NK-92 treated with Interleukin-12 subunit alpha and Interleukin-12 subunit beta, amount 100 ng/mL, for 24 hours (cell line): ENCODE results near the gene PODN.

Experiments
- DNase-seq: peaks from one replicate; lab custom pipeline; 2025; lab: John Stamatoyannopoulos, UW

Gene PODN

DNA sequence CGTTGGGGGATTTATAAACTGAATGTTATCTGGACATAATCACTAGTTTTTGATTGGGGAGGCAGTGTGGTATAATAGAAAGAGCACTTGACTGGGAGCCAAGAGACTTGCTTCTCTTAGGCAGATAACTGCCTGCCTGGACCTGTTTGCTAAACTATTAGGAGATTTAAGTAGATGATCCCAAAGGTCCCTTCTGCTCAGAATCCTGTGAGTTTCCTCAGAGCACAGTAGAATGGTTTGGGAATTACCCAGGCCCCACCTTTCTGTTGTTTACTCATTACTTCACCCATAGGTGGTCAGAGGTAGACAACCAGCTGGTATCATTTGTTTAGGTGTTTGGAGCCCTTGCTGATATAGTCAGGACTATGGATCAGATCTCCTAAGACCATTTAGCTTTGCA, 10.3 kb upstream of the PODN start:
- DNase-seq: no peak

DNA sequence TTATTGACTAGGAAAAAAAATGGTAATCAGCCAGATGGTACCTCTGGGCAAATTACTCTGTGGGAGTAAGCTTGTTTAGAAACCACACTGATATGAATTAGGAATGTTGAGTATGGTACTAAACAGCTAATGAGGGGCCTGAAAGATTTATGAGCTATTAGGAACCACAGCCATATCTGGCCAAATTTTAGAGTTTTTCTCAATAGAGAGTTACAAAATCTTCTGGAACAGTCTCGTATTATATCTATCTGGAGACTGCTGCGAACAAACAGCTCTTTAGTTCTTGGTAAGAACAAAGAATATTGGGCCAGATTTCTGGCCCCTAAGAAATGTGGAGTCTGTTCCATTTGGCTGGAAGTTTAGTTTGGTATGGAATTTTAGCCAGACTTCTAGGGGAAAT, 4.9 kb upstream of the PODN start:
- no peak for DNase-seq

DNA sequence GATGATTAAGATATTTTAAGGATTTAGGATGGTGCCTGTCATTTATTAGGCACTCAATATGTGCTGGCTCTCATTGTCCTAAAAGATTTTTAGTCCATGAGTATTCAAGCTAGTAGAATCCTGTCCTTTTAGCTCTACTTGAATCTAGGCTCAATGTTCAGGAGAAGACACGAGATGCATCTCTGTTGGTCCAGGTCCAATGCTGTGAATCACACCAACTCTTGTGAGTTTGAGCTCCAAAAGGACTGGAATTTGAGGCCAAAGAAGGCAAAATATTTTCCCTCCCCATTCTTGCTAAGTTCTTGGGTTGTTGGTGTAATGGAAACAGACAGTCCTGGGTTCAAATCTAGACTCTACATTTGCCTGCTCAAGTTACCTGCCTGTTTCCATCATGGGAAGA, 1.4 kb upstream of the PODN start:
- DNase-seq: no peak

DNA sequence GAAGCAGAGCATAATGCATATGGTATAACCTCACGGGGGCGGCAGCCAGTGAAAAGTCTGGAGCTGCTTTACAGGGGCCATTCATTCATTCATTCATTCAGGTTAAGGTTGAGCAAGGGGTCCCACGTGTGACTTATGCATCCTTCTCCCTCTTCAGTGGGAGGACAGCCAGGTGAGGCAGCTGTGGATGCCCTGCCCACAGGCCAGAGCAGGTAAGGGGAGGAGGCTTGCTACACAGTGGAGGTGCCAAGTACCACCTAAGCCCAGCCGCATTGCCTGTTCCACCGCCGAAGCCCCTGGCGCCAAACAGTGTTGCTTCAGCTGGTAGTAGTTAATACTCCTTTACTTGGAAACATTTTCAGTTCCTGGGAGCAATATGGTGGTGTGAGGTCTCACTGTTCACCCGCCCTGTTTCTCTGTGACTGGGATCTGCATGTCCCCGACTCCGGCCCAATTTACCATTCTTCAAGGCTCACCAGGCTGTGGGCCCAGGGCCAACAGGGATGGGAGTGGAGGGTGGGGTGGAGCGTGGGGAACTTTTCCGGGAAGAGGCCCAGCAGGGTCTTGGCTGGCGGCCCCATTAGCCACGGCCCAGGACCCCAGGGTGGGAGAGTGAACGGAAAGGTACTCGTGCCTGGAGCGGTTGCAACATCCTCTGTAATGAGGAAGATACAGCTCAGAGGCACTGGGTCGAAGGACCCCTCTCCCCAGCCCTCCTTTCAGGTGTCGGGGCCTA, 722 bp upstream of the PODN start:
- DNase-seq: no peak

DNA sequence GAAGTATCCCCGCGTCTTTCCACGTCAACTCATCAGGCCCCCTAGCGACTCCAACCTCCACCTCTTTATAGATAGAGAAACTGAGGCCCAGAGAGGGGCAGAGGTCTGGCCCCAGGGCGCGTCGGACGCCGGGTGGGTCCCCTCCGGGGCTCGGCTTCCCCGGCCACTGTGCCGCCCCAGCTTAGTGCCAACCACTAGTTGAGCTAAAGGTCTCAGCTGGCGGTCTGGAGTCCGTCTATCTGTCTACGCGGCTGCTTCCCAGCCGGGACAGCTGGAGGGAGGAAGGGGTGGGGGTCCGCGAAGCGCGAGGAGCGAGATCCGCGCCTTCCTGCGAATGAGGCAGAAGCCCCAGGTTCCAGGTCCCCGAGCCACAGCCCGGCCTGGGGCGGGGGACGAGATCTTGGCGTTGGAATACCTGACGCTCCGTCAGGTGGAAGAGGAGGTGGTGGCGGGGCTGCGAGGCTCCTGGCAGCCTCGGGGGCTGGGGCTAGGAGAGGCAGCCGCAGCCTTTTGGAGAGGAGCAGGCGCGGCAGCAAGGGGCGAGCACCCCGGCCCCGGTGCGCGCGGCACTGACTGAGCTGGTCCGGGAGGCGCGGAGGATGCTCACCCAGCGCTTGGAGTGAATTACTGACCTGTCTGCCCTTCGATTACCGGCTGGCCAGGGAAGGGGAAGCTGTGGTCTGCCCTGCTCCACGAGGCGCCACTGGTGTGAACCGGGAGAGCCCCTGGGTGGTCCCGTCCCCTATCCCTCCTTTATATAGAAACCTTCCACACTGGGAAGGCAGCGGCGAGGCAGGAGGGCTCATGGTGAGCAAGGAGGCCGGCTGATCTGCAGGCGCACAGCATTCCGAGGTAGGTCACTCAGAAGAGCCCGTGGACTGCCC, 937 bp downstream of the PODN start:
- DNase-seq: no peak

DNA sequence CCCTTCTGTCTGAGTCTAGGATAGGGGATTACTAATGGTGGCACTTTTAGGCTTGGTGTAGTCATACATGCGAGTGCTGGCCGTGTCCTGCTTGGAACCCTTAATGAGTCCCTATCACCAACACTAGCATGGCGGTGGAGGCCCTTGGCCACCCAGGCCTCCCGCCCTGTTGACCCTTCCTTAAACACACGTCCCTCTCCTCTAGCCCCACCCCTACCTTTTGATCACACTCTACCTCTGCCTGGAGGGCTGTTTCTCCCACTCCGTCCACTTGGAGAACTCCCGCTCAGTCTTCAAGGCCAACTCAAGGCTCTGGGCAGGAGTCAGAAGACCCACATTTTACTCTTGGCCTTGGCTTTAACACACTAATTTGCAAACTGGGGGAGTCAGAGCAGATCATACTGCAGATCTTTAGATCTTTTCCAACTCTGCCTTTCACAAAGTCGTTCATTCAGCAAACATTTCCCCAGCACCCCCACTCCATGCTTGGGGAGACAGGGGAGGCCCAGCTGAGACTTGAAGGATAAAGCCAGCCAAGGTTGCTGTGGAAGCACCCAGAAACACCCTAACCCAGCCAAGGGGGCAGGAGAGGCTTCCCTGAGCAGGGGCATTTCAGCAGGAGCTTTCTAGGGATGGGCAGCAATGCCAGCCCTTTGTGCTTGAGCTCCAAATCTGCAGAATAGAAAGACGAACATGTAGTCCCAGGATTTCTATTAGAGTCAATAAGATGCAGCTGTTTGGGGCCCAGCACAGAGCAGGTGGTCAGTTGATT, 1.9 kb downstream of the PODN start:
- no peak for DNase-seq

DNA sequence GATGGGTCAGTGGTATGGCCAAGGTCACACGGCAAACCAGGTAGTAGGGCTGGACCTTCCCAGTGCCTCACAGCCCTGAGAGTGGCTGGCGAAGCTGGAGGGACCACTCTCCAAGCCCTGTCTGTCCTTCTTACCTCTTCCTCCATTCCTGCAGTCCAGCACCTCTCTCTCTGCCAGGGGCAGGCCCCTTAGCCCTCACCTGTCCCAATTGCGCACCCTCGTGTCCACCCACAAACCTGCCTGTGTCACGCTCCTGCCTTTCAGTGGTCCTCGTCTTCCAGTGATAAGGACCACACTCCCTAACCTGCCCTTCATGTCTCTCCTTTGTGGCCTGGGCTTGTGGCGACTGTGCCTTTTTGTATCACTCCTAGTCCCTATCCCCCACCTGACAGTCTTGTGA, 3.4 kb downstream of the PODN start:
- DNase-seq: no peak

DNA sequence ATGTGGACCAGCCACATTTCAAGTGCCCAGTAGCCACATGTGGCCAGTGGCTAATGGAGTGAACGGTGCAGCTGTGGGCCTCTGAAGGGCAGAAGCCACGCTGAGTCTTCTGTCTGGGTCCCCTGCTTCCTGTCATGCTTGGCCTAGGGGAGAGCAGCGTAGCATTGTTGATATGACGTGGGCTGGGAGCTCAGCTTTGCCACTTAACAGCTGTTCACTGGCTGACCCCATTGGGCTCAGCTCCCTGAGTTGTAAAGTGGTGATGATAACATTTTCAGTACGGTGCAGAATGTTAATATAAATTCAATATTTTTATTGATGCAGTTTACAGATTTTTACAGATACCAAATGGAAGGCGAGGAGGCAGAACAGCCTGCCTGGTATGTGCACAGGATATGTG, 4.5 kb downstream of the PODN start:
- no peak for DNase-seq

DNA sequence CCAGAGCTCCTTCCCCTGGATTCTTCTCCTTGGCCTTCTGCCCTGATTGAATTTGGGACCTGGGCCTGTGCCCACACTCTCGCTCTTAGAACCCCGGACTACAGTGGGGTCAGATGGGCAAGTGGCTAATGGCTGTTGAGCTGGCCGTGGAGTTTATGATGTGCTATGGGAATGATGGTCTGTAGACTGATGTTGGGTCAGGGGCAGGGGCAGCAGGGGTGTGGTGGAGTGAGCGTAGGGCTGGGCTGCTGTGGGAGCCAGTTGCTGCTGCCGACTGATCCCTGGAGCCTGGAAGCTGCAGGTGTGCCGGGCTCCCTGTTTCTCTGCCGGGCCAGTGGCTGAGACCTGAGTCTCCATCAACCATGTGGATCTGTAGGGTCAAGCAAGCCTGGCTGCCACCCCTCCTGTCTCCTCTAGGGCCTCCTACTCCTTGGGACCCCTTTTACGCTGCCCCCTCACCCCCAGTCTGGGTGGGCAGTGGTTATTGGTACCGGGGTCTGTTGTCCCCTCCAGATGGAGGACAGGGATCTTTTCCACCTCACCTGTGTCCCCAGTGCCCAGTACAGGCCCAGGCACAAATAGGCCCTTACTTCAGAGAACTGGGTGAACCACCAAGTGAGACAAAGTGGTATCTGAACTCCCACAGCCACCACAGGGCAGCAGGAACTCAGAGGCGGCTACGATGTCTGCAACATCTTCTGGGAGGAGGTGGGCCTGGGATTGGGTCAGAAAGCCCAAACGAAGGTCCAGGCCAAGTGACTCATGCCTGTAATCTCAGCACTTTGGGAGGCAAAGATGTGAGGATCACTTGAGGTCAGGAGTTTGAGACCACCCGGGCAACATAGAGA, 5.1 kb downstream of the PODN start:
- DNase-seq: no peak

DNA sequence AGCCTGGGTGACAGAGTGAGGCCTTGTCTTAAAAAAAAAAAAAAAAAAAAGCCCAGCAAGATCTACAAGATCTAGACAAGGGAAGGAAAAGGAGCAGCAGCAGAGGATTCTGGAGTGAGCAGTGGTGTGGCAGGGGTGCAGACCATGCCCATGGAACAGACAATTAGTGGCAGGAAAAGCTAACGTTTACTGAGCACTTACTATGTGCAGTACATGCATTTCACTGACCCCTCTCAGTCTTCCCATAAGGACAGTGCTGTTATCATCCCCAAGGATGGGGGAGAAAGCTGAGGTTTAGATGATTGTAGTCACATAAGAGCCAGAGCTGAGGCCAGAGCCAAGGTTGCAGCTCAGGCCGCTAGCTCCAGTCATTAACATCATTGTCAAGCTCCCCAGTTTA, 5.9 kb downstream of the PODN start:
- no peak for DNase-seq

DNA sequence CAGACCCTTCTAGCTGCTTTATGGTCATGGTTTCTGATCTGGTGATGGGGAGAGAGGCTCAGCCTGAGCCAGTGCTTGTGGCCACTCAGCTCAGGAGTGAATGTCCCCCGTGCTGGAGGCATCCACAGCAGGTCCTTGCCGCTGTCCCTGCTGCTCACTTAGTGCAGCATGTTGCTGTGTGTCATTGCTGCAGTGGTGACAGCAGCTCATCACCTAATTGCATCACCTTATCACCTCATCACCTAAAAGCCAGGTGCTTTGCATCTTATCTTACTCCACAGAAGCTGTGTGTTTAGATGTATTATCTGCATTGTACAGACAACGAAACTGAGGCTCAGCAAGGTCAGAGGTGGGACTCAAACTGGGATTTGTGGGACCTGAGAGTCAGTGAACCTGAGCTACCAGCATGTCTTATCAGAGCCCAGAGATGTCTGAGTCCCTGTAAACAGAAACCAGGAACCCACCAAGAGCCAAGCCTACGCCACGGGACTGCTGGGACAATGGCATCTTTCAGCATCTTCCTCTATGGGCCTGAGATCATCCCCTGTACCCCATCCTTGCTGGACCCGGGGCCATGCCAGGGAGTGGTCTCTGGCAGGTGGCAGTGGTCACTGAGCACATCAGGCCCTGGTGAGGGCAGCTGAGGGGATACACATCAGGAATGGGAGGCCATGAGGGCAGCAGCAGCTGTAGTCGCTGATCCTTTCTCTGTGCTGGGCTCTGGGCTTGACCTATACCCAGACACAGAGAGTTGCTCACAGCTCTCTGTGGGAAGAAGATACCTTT, 6.5 kb downstream of the PODN start:
- no peak for DNase-seq

DNA sequence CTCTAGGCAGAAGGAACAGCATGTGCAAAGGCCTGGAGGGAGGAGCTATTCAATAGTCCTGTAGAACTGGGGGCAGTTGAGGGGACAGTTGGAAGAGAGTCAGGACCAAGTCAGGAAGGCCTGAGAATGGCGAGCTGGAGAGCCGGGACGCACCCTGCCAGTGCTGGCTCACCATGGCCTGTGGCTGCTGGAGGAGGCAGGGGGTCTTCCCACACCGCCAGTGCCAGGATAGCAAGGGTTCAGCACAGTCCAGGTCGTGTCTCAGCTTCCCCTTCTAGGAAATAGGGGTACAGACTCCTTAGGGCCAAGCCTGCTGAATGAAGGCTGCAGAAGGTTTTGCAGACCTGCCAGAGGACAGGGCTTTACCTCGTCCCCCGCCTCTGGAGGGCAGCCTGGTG, 7.3 kb downstream of the PODN start:
- no peak for DNase-seq

DNA sequence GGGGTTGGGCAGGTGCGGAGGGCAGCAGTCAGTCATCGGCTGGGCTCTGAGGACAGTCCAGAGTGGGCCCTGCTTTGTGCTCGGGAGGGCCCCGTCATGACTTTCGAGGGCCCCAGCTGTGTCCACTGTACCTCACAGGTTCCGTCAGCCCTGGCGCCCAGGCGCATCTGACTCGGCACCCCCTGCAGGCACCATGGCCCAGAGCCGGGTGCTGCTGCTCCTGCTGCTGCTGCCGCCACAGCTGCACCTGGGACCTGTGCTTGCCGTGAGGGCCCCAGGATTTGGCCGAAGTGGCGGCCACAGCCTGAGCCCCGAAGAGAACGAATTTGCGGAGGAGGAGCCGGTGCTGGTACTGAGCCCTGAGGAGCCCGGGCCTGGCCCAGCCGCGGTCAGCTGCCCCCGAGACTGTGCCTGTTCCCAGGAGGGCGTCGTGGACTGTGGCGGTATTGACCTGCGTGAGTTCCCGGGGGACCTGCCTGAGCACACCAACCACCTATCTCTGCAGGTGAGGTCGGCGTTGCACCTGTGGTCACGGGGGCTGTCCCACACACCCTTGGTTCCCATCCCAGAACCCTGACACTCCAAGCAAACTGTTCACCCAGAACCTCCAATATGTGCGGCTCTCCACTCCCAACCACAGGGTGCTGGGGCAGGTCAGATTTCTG, 7.8 kb downstream of the PODN start:
- DNase-seq: no peak

DNA sequence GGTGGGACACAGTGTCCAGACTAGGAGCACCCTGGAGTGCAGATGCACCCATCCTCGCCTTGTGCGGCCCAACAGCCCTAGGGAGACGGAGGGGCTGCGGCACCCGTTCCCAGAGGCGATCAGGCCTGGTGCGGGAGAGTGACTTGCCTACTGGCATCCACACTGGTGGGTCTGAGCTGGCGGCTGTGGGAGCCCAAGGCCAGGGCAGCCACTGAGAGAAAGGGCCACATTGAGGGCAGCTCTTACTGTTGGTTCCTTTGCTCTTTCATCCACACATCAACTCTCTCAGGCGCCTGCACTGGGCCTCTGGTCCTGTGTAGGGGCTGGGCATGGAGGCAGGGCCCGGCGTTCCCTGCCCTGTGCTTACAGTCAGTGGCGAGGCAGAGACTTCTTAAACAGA, 8.6 kb downstream of the PODN start:
- no peak for DNase-seq

DNA sequence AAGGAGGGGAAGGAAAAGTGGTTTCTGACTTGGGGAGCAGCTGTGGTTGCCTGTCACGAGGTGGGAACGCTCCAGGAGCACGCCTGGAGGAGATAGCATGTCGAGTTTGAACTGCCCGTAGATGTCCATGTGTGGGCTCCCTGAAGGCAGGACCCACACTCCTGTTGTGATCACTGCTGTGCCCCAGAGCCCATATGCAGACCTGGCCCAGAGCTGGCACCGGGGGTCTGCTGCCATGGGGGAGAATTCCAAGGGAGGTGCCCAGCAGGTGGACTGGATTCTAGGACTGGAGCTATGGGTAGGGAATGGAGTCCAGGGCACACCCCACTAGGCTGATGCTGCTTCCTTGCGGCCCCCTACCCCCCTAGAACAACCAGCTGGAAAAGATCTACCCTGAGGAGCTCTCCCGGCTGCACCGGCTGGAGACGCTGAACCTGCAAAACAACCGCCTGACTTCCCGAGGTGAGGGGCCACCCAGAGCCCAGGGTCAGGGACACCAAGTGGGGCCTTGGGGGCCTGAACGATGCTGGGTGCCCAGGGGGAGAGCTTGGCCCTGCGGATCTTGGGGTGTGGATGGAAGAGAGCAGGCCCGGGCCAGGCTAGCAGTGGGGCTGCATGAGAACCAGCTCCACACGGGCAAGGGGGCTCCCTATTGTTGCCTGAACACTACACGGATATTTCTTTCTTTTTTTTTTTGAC, 9.3 kb downstream of the PODN start:
- no peak for DNase-seq

DNA sequence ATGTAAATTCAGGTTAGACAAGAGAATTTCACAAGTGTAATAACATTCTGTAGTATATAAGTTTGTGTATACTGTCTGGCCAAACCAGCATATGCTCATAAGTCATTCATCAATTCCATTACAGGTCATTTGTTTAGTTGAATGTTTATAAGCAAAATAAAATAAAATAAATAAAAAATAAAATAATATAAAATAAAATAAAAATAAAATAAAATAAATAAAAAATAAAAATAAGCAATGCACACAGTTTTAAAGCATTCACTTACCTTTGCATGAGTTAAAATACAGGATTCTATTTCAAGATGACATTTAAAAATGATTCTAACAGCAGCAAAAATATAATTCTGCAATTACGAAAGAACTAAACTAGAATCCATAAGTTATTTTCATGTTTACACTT, 9.9 kb downstream of the PODN start:
- no peak for DNase-seq

DNA sequence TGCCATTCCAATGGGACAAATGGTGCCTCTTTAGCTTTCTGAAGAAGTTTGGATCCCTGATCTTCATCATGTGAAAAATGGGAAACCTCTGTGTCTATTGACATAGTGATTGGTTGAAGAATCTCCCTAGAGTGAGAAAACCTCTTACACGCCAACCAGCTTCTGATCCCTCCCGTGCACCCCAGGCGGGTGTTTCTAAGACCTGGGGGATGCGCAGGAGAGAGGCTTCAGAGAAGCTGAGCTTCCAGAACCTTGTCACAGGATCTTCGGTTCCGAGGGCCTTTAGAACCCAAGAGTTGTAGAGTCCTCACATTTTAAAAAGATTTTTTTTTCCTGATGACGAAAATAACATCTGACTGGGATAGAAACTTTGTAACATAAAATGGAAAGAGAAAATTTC, 11.3 kb downstream of the PODN start:
- no peak for DNase-seq

DNA sequence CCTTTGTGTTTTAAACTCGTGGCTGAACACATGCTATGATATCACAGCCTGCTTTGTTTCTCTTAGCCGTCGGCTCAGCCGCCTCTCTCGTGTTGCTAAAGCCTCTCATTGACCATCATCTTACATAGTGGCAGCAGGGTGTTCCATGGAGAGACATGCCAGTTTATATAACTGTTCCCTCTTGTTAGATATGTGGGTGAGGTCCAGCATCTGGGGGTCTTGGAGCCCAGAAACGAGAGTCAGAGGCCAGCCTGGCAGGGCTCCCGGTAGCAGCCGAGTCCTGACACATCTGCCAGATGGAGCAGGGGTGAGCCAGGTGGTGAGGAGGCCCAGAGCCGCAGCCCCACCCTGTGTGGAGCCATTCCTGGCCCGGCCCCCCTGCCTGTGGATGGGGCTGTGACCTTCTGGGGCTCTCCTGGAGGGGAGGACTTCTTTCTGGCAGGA, 11.9 kb downstream of the PODN start:
- no peak for DNase-seq

DNA sequence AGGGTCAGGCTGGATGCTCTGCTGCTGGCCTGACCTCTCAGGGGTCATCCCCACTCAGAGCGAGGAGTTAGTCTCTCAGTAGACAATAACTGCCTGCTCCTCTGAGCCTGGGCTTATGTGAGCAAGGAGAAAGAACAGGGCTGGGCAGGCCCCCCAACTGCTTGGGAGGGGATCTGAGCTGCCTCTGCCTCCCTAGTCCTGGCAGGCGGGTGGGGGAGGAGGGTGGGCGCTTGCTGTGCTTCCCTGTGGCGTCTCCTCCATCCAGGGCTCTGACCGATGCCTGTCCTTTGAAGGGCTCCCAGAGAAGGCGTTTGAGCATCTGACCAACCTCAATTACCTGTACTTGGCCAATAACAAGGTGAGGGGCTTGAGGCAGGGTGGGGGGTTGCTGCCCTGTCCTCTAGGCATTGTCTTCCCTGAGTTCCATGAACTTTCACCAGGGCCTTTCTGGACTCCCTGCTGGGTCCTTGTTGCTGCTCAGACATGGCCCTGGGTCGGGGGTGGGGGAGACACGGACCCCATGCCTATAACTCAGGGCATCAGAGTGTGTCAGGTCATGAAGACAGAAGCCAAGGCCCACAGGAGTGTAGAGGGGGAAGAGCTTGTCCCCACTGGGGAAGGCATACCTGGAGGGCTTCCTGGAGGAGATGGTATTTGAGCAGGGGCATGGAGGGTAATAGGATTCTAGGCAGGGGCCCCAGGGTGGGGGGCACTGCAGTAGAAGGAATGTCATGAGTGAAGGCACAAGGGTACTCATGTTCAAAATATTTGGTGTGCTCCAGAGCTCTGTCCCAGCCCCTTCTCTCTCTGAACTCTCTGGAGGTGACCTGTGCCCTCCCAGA, 12.5 kb downstream of the PODN start:
- DNase-seq: no peak
